ENCODE results near the gene F12.

Gene F12

GRCh38 chr5:177409043-177409801 is at the start of gene F12:
Gene F12 (minus strand): TSS chr5:177409564. CDS start chr5:177409527, 37 bp downstream.
- in situ Hi-C loops (cut with MboI; ENCODE audit: low sequenced_read_pairs) = no loop called here

GRCh38 chr5:177458912-177459350 is 49.6 kb upstream of the F12 start:
- in situ Hi-C loops (cut with MboI; ENCODE audit: low sequenced_read_pairs) = no loop called here

- in situ Hi-C loops (cut with MboI; ENCODE audit: low sequenced_read_pairs) = no loop called here
These were observed 48.7 kb upstream of the F12 start for GRCh38 chr5:177457852-177458681.

GRCh38 chr5:177456976-177457851 is 47.9 kb upstream of the F12 start:
- in situ Hi-C loops (cut with MboI; ENCODE audit: low sequenced_read_pairs) = no loop called here

- in situ Hi-C loops (cut with MboI; ENCODE audit: low sequenced_read_pairs) = no loop called here
These were observed 47.2 kb upstream of the F12 start for GRCh38 chr5:177456591-177456964.

- in situ Hi-C loops (cut with MboI; ENCODE audit: low sequenced_read_pairs) = no loop called here
These were observed 46.6 kb upstream of the F12 start for GRCh38 chr5:177455661-177456590.

GRCh38 chr5:177455036-177455660 is 45.8 kb upstream of the F12 start:
- in situ Hi-C loops (cut with MboI; ENCODE audit: low sequenced_read_pairs) = no loop called here

- in situ Hi-C loops (cut with MboI; ENCODE audit: low sequenced_read_pairs) = loop anchor here (5.0 kb wide), 1 partner anchor 62 kb away; no protein-coding TSS in a partner anchor
These were observed 45.2 kb upstream of the F12 start for GRCh38 chr5:177454397-177455035.

- in situ Hi-C loops (cut with MboI; ENCODE audit: low sequenced_read_pairs) = loop anchor here (5.0 kb wide), 1 partner anchor 62 kb away; no protein-coding TSS in a partner anchor
These were observed 44.6 kb upstream of the F12 start for GRCh38 chr5:177453852-177454396.

- in situ Hi-C loops (cut with MboI; ENCODE audit: low sequenced_read_pairs) = loop anchor here (5.0 kb wide), 1 partner anchor 61 kb away; no protein-coding TSS in a partner anchor
These were observed 43.6 kb upstream of the F12 start for GRCh38 chr5:177452688-177453638.

- in situ Hi-C loops (cut with MboI; ENCODE audit: low sequenced_read_pairs) = loop anchor here (5.0 kb wide), 1 partner anchor 59 kb away; no protein-coding TSS in a partner anchor
These were observed 41.5 kb upstream of the F12 start for GRCh38 chr5:177450667-177451424.

GRCh38 chr5:177449140-177450061 is 40.0 kb upstream of the F12 start:
- in situ Hi-C loops (cut with MboI; ENCODE audit: low sequenced_read_pairs) = loop anchor here (5.0 kb wide), 1 partner anchor 57 kb away; no protein-coding TSS in a partner anchor

- in situ Hi-C loops (cut with MboI; ENCODE audit: low sequenced_read_pairs) = no loop called here
These were observed 39.0 kb upstream of the F12 start for GRCh38 chr5:177448244-177448950.

- in situ Hi-C loops (cut with MboI; ENCODE audit: low sequenced_read_pairs) = no loop called here
These were observed 38.4 kb upstream of the F12 start for GRCh38 chr5:177447611-177448243.
